MCF 10A (cell line): Measurements from ENCODE around the gene MRLN. TPM values are rescaled to one million over a fixed set of nuclear protein-coding genes. Genes with fewer than 3 reads are reported as not detected.
A peak's percentile ranks its signal among the peaks of the same experiment; 100 is the strongest.

Experiments
- BruUV-seq: library from RNA; stranded (reverse); fragments of 400-500 nt; replicated peaks from 2 replicates; lab custom pipeline; 2021; lab: Mats Ljungman, UMichigan
- CTCF ChIA-PET: fragments of 300-600 bp; sonication (Branson Sonifier 250); formaldehyde crosslinking; extraction: SDS; loops from one replicate; lab custom pipeline; 2021; ENCODE audit warnings: antibody characterized with exemption, inconsistent platforms; lab: Yijun Ruan, JAX
- POLR2A ChIA-PET: fragments of 300-600, 350-650 bp; sonication (Branson Sonifier 250); formaldehyde crosslinking; extraction: SDS; loops from one replicate; lab custom pipeline; 2020; ENCODE audit warnings: antibody characterized with exemption, inconsistent platforms; lab: Yijun Ruan, JAX
- DNase-seq: peaks from one replicate; pipeline ENCODE4 v3.0.0-alpha.2; 2018; ENCODE audit not compliant: unreplicated experiment
- H3K27ac Mint-ChIP-seq: one replicate; pipeline ENCODE4 v1.8.0; 2022; ENCODE audit warnings: mild to moderate bottlenecking, low read depth, mixed read lengths; ENCODE audit not compliant: unreplicated experiment
- H3K27me3 Mint-ChIP-seq: one replicate; pipeline ENCODE4 v1.8.0; 2022; ENCODE audit warnings: mixed read lengths; ENCODE audit not compliant: insufficient read depth, unreplicated experiment
- H3K36me3 Mint-ChIP-seq: one replicate; pipeline ENCODE4 v1.8.0; 2022; ENCODE audit warnings: mild to moderate bottlenecking, moderate library complexity, mixed read lengths; ENCODE audit not compliant: insufficient read depth, unreplicated experiment
- H3K4me1 Mint-ChIP-seq: one replicate; pipeline ENCODE4 v1.8.0; 2022; ENCODE audit warnings: mixed read lengths; ENCODE audit not compliant: insufficient read depth, unreplicated experiment
- H3K4me3 Mint-ChIP-seq: one replicate; pipeline ENCODE4 v1.8.0; 2022; ENCODE audit warnings: mild to moderate bottlenecking, moderate library complexity, mixed read lengths; ENCODE audit not compliant: unreplicated experiment
- H3K9me3 Mint-ChIP-seq: one replicate; pipeline ENCODE4 v1.8.0; 2022; ENCODE audit warnings: mixed read lengths; ENCODE audit not compliant: unreplicated experiment
- intact Hi-C: fragments of 100-400 bp; cut with micrococcal nuclease; formaldehyde crosslinking; loops from 2 replicates; pipeline ENCODE4 v1.14.1; 2022
- total RNA-seq: library from RNA; stranded (reverse); gene quantifications from 2 replicates; pipeline ENCODE4 v1.2.3, GENCODE V29; 2022
- TF ChIP-seq, protein P1 (sequence below): fragments of 200-600 bp; IDR thresholded peaks from one replicate; pipeline ENCODE4 v1.8.0; 2022; ENCODE audit warnings: antibody characterized with exemption, mild to moderate bottlenecking; ENCODE audit not compliant: unreplicated experiment

Gene MRLN
- total RNA-seq, 1 experiment from 2014 or later, result not detected

DNA sequence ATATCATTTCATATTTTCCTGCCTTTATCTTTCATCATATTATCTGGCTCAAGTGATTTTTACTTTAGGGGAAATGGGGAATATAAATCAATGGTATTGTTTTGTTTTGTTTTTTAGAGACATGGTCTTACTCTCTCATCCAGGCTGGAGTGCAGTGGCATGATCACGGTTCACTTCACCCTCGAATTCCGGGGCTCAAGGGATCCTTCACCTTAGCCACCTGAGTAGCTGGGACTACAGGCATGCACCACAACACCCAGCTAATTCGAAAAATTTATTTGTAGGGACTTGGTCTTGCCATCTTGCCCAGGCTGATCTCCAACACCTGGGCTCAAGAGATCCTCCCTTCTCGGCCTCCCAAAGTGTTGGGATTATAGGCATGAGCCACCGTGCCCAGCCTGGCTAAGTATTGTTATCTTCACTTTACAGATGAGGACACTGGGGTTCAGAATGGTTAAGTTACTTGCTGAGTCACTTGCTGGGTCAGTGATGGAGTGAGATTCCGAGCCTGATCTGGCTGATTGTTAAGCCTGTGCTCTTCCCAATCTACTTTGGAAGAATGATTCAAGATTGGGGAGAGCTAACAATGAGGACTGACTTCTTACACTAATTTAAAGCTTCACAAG lies 39.9 kb downstream of the MRLN start:
- H3K27ac Mint-ChIP-seq, result no peak overlapping the region
- peaks cover 68% of the 10 kb centered on the region for H3K27me3 Mint-ChIP-seq
- DNase-seq, result no peak
- no TSS peak for BruUV-seq
- ChIA-PET POLR2A (interaction anchor here (0.6 kb wide), 1 partner anchor 52 kb away, joined by 3 read pairs; no protein-coding TSS in a partner anchor), CTCF (interaction anchor here (0.6 to 2.1 kb wide), 6 partner anchors 11 to 1019 kb away, joined by 3 to 4 read pairs (median 4); no protein-coding TSS in a partner anchor)
- no peak overlapping the region for H3K4me3 Mint-ChIP-seq
- H3K4me1 Mint-ChIP-seq, result no peaks in the 10 kb centered on the region
- intact Hi-C loops, result no loop called here
- TF ChIP-seq, protein P1, sequence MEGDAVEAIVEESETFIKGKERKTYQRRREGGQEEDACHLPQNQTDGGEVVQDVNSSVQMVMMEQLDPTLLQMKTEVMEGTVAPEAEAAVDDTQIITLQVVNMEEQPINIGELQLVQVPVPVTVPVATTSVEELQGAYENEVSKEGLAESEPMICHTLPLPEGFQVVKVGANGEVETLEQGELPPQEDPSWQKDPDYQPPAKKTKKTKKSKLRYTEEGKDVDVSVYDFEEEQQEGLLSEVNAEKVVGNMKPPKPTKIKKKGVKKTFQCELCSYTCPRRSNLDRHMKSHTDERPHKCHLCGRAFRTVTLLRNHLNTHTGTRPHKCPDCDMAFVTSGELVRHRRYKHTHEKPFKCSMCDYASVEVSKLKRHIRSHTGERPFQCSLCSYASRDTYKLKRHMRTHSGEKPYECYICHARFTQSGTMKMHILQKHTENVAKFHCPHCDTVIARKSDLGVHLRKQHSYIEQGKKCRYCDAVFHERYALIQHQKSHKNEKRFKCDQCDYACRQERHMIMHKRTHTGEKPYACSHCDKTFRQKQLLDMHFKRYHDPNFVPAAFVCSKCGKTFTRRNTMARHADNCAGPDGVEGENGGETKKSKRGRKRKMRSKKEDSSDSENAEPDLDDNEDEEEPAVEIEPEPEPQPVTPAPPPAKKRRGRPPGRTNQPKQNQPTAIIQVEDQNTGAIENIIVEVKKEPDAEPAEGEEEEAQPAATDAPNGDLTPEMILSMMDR, result no peak
- H3K36me3 Mint-ChIP-seq, result no peaks in the 10 kb centered on the region
- no peaks in the 10 kb centered on the region for H3K9me3 Mint-ChIP-seq

DNA sequence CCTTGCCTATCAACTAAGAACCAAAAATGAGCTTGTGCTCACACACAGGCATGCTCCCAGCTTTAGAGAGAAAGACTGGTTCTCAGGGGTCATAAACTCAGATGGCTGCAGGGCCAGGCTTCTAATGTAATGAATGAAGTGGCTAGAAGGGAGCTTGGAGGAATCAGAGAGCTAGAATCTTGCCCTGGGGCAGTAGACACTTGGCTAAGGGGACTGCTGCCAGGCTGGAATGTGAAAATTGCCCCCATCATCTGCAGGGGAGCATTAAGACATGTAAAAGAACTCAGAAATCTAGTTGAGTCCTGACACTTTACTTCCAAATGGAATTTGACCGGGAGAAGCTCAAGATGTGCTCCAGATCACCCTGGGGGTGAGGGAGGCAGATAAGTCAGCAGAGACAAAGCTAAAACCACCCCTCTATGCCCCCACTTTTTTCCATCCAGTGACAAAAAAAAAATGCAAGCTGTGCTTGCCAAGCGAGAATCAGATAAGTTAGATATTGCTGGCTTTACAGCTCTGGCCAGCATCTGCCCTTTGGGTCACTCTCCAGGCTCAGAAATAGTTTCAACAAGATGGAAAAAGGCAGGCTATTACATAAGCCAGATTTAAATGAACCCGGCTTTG lies 41.3 kb downstream of the MRLN start:
- peaks cover 66% of the 10 kb centered on the region for H3K27me3 Mint-ChIP-seq
- no peaks in the 10 kb centered on the region for H3K36me3 Mint-ChIP-seq
- no peak for DNase-seq
- BruUV-seq, result no TSS peak
- no peaks in the 10 kb centered on the region for H3K9me3 Mint-ChIP-seq
- H3K4me1 Mint-ChIP-seq, result no peaks in the 10 kb centered on the region
- no peak overlapping the region for H3K27ac Mint-ChIP-seq
- TF ChIP-seq, protein P1, result no peak
- ChIA-PET POLR2A (no interaction called here), CTCF (interaction anchor here (0.6 to 2.1 kb wide), 5 partner anchors 10 to 97 kb away, joined by 3 to 4 read pairs (median 4); no protein-coding TSS in a partner anchor)
- intact Hi-C loops, result no loop called here
- H3K4me3 Mint-ChIP-seq, result no peak overlapping the region

- intact Hi-C loops, result no loop called here
- H3K4me3 Mint-ChIP-seq, result peak within 1 kb of the TSS; percentile 78
- ChIA-PET CTCF (interaction anchor here (0.5 to 1.3 kb wide), 16 partner anchors 9 to 1410 kb away, joined by 3 to 6 read pairs (median 3); no protein-coding TSS in a partner anchor), POLR2A (interaction anchor here (1.2 kb wide), 2 partner anchors 104 to 168 kb away, joined by 3 to 4 read pairs; no protein-coding TSS in a partner anchor)
- no peaks in the 10 kb centered on the region for H3K9me3 Mint-ChIP-seq
- H3K4me1 Mint-ChIP-seq, result no peaks in the 10 kb centered on the region
- no TSS peak for BruUV-seq
- no peak within 1 kb of the TSS for H3K27ac Mint-ChIP-seq
- H3K27me3 Mint-ChIP-seq, result peaks cover 57% of the 10 kb centered on the region
- TF ChIP-seq, protein P1, result peak; percentile 17
- peak; percentile 70 for DNase-seq
- no peaks in the 10 kb centered on the region for H3K36me3 Mint-ChIP-seq
Measured at GRCh38 chr10:59709395-59710125, 43.7 kb downstream of the MRLN start, which contains the start of gene SLC16A9. Gene SLC16A9, minus strand, starts transcription at chr10:59709850. Its CDS starts 25,559 bp downstream, at chr10:59684291.
